HG03354 (cell line): ENCODE measurements around the gene SHB.
"Not testable (repeated sequence)": the region's sequence is repeated elsewhere in the genome, so short reads cannot be mapped to it uniquely, and the experiment has no call there.

Experiments
- ATAC-seq: cut with Tn5 transposase; IDR thresholded peaks from one replicate; pipeline ENCODE4 v1.9.1; 2021; ENCODE audit warnings: mild to moderate bottlenecking; ENCODE audit not compliant: unreplicated experiment, poor library complexity, severe bottlenecking

Gene SHB

GRCh38 chr9:38046661-38047300 lies 22.2 kb downstream of the SHB start:
- ATAC-seq, result no peak

- ATAC-seq, result not testable (repeated sequence)
Observed at GRCh38 chr9:38045939-38046338, 23.1 kb downstream of the SHB start.

GRCh38 chr9:38044706-38045105 lies 24.3 kb downstream of the SHB start:
- no peak for ATAC-seq

GRCh38 chr9:38043931-38044623 lies 24.9 kb downstream of the SHB start:
- no peak for ATAC-seq

GRCh38 chr9:38042626-38043357 lies 26.2 kb downstream of the SHB start:
- no peak for ATAC-seq

GRCh38 chr9:38041564-38042243 lies 27.3 kb downstream of the SHB start:
- ATAC-seq, result no peak

GRCh38 chr9:38039907-38040682 lies 28.9 kb downstream of the SHB start:
- no peak for ATAC-seq

GRCh38 chr9:38039090-38039906 lies 29.7 kb downstream of the SHB start:
- ATAC-seq, result no peak

- no peak for ATAC-seq
Observed at GRCh38 chr9:38038307-38039089, 30.5 kb downstream of the SHB start.

GRCh38 chr9:38037981-38038306 lies 31.1 kb downstream of the SHB start:
- ATAC-seq, result no peak

- no peak for ATAC-seq
Observed at GRCh38 chr9:38036359-38037084, 32.5 kb downstream of the SHB start.

GRCh38 chr9:38035873-38036272 lies 33.2 kb downstream of the SHB start:
- ATAC-seq, result no peak

- no peak for ATAC-seq
Observed at GRCh38 chr9:38033941-38034340, 35.1 kb downstream of the SHB start.

GRCh38 chr9:38032266-38033110 lies 36.5 kb downstream of the SHB start:
- no peak for ATAC-seq

GRCh38 chr9:38031594-38031993 lies 37.4 kb downstream of the SHB start:
- no peak for ATAC-seq

- no peak for ATAC-seq
Observed at GRCh38 chr9:38030658-38031057, 38.4 kb downstream of the SHB start.
